Upper lobe of right lung (tissue), 1 donor: ENCODE results near the gene SNTG2. TPM values are rescaled to one million over a fixed set of nuclear protein-coding genes. Genes with fewer than 3 reads are reported as not detected.
"Not testable (repeated sequence)": the region's sequence is repeated elsewhere in the genome, so short reads cannot be mapped to it uniquely, and the experiment has no call there.

Experiments used
- ATAC-seq: fragments of 200-7000 bp; cut with Tn5 transposase; one replicate; pipeline ENCODE4 v1.9.1; 2020; ENCODE audit warnings: mild to moderate bottlenecking, moderate library complexity
- DNase-seq: peaks from one replicate; pipeline ENCODE4 v3.0.0-alpha.2; 2020
- H3K27ac ChIP-seq: fragments of 200-600 bp; one replicate; pipeline ENCODE4 v1.8.0; 2022
- H3K27me3 ChIP-seq: fragments of 200-600 bp; one replicate; pipeline ENCODE4 v1.8.0; 2022; ENCODE audit warnings: mild to moderate bottlenecking
- H3K36me3 ChIP-seq: fragments of 200-600 bp; one replicate; pipeline ENCODE4 v1.8.0; 2022
- H3K4me1 ChIP-seq: fragments of 200-600 bp; one replicate; pipeline ENCODE4 v1.8.0; 2022
- H3K4me3 ChIP-seq: fragments of 200-600 bp; one replicate; pipeline ENCODE4 v1.8.0; 2022; ENCODE audit warnings: mild to moderate bottlenecking
- H3K9me3 ChIP-seq: fragments of 200-600 bp; one replicate; pipeline ENCODE4 v1.8.0; 2022
- intact Hi-C: fragments of 100-400 bp; cut with DNase I; formaldehyde crosslinking; loops from one replicate; pipeline ENCODE4 v1.11.0; 2022
- total RNA-seq: library from RNA; stranded (reverse); fragmentation: NEBNext Ultra II Directional; extraction: Animal tissue kit (Norgen Biotek cat#: 25700); gene quantifications from one replicate; pipeline ENCODE4 v1.2.1, GENCODE V29; 2021
- TF ChIP-seq, protein P1 (sequence below): fragments of 200-600 bp; IDR thresholded peaks from one replicate; pipeline ENCODE4 v1.8.0; 2022; ENCODE audit warnings: antibody characterized with exemption
- donor health status: DM: no; HTN: yes; CAD: no; lungs with severe emphysema.

The SNTG2 gene
- total RNA-seq, 1 donor from 2014 or later, result 3.6 TPM

DNA sequence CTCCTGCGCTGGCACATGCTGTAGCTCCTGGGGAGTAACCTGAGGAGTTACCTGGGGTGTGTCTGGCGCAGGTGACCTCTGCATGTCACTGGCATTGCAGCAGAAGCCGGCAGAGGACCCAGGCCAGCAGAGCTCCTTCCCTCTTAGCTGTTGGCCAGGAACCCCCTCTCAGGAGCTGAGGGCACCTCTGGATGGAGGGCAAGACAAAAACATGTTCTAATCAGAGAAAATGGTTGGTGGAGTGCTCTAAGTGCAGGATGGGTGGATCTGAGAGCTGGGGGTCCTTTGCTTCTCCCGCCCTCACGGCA, 44.9 kb upstream of the SNTG2 start:
- intact Hi-C loops, result no loop called here
- TF ChIP-seq, protein P1, sequence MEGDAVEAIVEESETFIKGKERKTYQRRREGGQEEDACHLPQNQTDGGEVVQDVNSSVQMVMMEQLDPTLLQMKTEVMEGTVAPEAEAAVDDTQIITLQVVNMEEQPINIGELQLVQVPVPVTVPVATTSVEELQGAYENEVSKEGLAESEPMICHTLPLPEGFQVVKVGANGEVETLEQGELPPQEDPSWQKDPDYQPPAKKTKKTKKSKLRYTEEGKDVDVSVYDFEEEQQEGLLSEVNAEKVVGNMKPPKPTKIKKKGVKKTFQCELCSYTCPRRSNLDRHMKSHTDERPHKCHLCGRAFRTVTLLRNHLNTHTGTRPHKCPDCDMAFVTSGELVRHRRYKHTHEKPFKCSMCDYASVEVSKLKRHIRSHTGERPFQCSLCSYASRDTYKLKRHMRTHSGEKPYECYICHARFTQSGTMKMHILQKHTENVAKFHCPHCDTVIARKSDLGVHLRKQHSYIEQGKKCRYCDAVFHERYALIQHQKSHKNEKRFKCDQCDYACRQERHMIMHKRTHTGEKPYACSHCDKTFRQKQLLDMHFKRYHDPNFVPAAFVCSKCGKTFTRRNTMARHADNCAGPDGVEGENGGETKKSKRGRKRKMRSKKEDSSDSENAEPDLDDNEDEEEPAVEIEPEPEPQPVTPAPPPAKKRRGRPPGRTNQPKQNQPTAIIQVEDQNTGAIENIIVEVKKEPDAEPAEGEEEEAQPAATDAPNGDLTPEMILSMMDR, result no peak
- Histone ChIP-seq H3K4me1 (no peaks in the 10 kb centered on the region), H3K27ac (no peak overlapping the region), H3K9me3 (no peaks in the 10 kb centered on the region), H3K4me3 (no peak overlapping the region), H3K36me3 (no peaks in the 10 kb centered on the region), H3K27me3 (no peaks in the 10 kb centered on the region)
- DNase-seq (no peak), ATAC-seq (no peak)

DNA sequence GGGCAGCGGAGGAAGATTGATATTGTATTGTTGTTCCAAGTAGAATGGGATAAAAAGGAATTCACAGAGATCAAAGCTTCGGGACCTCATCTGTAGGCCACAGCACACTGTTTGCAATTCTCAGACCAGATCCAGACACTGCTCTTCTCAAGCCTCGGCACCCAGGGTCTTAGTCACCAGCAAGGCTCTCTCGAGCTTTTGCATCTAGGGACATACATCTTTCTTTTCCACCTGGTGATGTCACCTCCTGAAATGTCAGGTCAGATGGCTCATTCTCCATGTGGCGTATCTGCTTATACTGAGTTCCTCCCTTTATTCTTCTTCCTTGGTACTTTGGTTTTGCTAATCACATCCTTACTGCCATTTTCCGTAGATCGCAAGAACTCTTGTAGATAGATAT, 42.9 kb upstream of the SNTG2 start:
- Histone ChIP-seq H3K27me3 (no peaks in the 10 kb centered on the region), H3K4me3 (no peak overlapping the region), H3K4me1 (no peaks in the 10 kb centered on the region), H3K9me3 (no peaks in the 10 kb centered on the region), H3K27ac (no peak overlapping the region), H3K36me3 (no peaks in the 10 kb centered on the region)
- DNase-seq (no peak), ATAC-seq (no peak)
- intact Hi-C loops, result no loop called here
- TF ChIP-seq, protein P1, result no peak

DNA sequence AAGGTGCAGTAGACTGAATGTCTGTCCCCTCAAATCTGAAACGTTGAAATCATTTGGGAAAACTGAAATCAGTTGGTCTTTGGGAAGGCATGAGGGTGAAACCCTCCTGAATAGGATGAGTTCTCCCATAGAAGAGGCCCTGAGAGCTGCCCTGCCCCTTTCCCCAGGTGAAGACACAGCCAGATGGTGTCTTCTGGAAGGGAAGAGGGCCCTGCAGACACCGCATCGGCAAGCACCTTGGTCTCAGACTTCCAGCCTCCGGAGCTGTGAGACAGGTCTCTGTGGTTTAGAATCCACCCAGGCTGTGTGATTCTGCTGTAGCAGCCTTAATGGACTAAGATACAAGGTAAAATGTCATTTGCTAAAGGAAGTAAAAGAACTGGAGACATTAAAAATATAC, 42.1 kb upstream of the SNTG2 start:
- ATAC-seq, result no peak
- intact Hi-C loops, result no loop called here
- H3K9me3 ChIP-seq, result no peaks in the 10 kb centered on the region
- TF ChIP-seq, protein P1, result no peak
- no peak overlapping the region for H3K27ac ChIP-seq
- no peaks in the 10 kb centered on the region for H3K36me3 ChIP-seq
- no peaks in the 10 kb centered on the region for H3K4me1 ChIP-seq
- no peak overlapping the region for H3K4me3 ChIP-seq
- no peaks in the 10 kb centered on the region for H3K27me3 ChIP-seq
- no peak for DNase-seq

DNA sequence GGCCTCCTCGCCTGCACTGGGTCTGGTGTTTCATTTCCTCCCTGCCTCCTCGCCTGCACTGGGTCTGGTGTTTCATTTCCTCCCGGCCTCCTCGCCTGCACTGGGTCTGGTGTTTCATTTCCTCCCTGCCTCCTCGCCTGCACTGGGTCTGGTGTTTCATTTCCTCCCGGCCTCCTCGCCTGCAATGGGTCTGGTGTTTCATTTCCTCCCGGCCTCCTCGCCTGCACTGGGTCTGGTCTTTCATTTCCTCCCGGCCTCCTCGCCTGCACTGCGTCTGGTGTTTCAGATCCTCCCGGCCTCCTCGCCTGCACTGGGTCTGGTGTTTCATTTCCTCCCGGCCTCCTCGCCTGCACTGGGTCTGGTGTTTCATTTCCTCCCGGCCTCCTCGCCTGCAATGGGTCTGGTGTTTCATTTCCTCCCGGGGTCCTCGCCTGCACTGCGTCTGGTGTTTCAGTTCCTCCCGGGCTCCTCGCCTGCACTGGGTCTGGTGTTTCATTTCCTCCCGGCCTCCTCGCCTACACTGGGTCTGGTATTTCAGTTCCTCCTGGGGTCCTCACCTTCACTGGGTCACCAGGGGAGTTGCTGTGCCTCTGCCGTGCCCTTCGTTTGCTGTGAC, 40.8 kb upstream of the SNTG2 start:
- H3K4me3 ChIP-seq, H3K9me3 ChIP-seq, DNase-seq, intact Hi-C loops, H3K27ac ChIP-seq, H3K4me1 ChIP-seq, H3K36me3 ChIP-seq, ATAC-seq, H3K27me3 ChIP-seq: not testable (repeated sequence)

DNA sequence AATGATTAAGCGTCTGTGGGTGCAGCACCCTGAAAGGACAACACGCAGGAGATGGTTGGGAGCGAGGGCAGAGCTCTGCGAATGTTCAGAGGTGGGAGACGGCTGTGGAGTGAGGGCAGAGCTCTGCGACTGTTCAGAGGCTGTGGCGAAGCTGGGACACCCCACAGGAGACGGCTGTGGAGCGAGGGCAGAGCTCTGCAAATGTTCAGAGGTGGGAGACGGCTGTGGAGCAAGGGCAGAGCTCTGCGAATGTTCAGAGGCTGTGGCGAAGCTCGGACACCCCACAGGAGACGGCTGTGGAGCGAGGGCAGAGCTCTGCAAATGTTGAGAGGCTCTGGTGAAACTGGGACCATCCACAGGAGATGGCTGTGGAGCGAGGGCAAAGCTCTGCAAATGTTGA, 40.0 kb upstream of the SNTG2 start:
- no peaks in the 10 kb centered on the region for H3K27me3 ChIP-seq
- ATAC-seq, result no peak

DNA sequence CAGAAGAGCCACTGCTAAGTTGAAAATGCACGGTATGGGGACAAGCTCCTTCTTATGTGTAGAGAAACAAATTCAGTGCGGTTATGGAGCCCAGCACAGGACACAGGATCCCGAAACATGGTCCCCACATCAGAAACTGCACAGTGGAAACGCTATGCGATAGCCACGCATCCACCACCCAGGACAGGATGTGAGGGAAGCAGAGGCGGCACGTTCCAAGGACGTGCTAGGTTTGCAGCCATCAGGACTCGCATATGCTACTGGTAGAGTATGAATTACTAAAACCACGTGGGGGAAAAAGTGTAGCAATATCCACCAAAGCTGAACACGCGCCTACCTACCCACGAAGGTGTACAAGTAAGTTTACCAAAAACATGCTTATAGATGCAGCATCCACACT, 34.7 kb upstream of the SNTG2 start:
- no peak overlapping the region for H3K4me3 ChIP-seq
- no peak for DNase-seq
- intact Hi-C loops, result no loop called here
- no peaks in the 10 kb centered on the region for H3K27me3 ChIP-seq
- H3K4me1 ChIP-seq, result no peaks in the 10 kb centered on the region
- TF ChIP-seq, protein P1, result no peak
- H3K27ac ChIP-seq, result no peak overlapping the region
- no peaks in the 10 kb centered on the region for H3K9me3 ChIP-seq
- ATAC-seq, result no peak
- no peaks in the 10 kb centered on the region for H3K36me3 ChIP-seq

More for the DNA sequence above, 40.0 kb upstream of the SNTG2 start:
- Histone ChIP-seq H3K36me3 (no peaks in the 10 kb centered on the region), H3K9me3 (no peaks in the 10 kb centered on the region), H3K4me1 (no peaks in the 10 kb centered on the region), H3K27ac (no peak overlapping the region), H3K4me3 (no peak overlapping the region)
- no peak for DNase-seq
- TF ChIP-seq, protein P1, result no peak
- intact Hi-C loops, result no loop called here
